ENCODE measurements around the gene GLRX. TPM values are rescaled to one million over a fixed set of nuclear protein-coding genes. Genes with fewer than 3 reads are reported as not detected.
A peak's percentile ranks its signal among the peaks of the same experiment; 100 is the strongest.

The GLRX gene
- total RNA-seq, 2 experiments from 2014 or later = 28.4 to 32.6 TPM

GRCh38 chr5:95826949-95827891 is 4.7 kb upstream of the GLRX start:
- ATAC-seq (no peak), DNase-seq (no peak)
- peaks cover 30% of the 10 kb centered on the region for H3K4me1 Mint-ChIP-seq (ENCODE audit: low read depth)
- ChIA-PET POLR2A (no interaction called here), CTCF (interaction anchor here (1.3 to 2.2 kb wide), 2 partner anchors 15 to 46 kb away, joined by 3 to 12 read pairs; no protein-coding TSS in a partner anchor)
- intact Hi-C loops (cut with micrococcal nuclease) = no loop called here
- H3K27me3 Mint-ChIP-seq = no peaks in the 10 kb centered on the region
- H3K4me3 Mint-ChIP-seq = no peak overlapping the region
- no peaks in the 10 kb centered on the region for H3K36me3 Mint-ChIP-seq (ENCODE audit: low read depth)
- TF ChIP-seq CTCF (IDR thresholded peaks at IDR 0.05) = no peak
- H3K27ac Mint-ChIP-seq = no peak overlapping the region
- no peaks in the 10 kb centered on the region for H3K9me3 Mint-ChIP-seq

GRCh38 chr5:95825495-95825894 is 3.0 kb upstream of the GLRX start:
- ChIA-PET CTCF (interaction anchor here (0.8 to 8.3 kb wide), 4 partner anchors 9 to 44 kb away, joined by 3 to 94 read pairs (median 10); no protein-coding TSS in a partner anchor), POLR2A (interaction anchor here (1.1 to 2.2 kb wide), 2 partner anchors 9 to 14 kb away, joined by 3 to 11 read pairs; no protein-coding TSS in a partner anchor)
- no peaks in the 10 kb centered on the region for H3K9me3 Mint-ChIP-seq
- no peak for DNase-seq
- H3K4me1 Mint-ChIP-seq (ENCODE audit: low read depth) = peaks cover 33% of the 10 kb centered on the region
- no peak for ATAC-seq
- intact Hi-C loops (cut with micrococcal nuclease) = no loop called here
- TF ChIP-seq CTCF (IDR thresholded peaks at IDR 0.05) = no peak
- peak overlapping the region; percentile 38 for H3K27ac Mint-ChIP-seq
- H3K36me3 Mint-ChIP-seq (ENCODE audit: low read depth) = no peaks in the 10 kb centered on the region
- no peaks in the 10 kb centered on the region for H3K27me3 Mint-ChIP-seq
- no peak overlapping the region for H3K4me3 Mint-ChIP-seq

GRCh38 chr5:95824747-95825146 is 2.2 kb upstream of the GLRX start:
- peaks cover 33% of the 10 kb centered on the region for H3K4me1 Mint-ChIP-seq (ENCODE audit: low read depth)
- H3K9me3 Mint-ChIP-seq = no peaks in the 10 kb centered on the region
- no peak for DNase-seq
- POLR2A ChIA-PET = interaction anchor here (0.8 to 8.8 kb wide), 5 partner anchors 8 to 21 kb away, joined by 3 to 102 read pairs (median 5); no protein-coding TSS in a partner anchor
- CTCF ChIA-PET = interaction anchor here (0.8 to 8.3 kb wide), 7 partner anchors 9 to 43 kb away, joined by 3 to 94 read pairs (median 15); no protein-coding TSS in a partner anchor
- ATAC-seq = no peak
- H3K36me3 Mint-ChIP-seq (ENCODE audit: low read depth) = no peaks in the 10 kb centered on the region
- H3K27ac Mint-ChIP-seq = peak overlapping the region; percentile 93
- H3K4me3 Mint-ChIP-seq = no peak overlapping the region
- intact Hi-C loops (cut with micrococcal nuclease) = loop anchor here (5.0 kb wide), 1 partner anchor 177 kb away; the partner anchor contains the start of gene RFESD
- H3K27me3 Mint-ChIP-seq = no peaks in the 10 kb centered on the region
- TF ChIP-seq CTCF (IDR thresholded peaks at IDR 0.05) = no peak

- CTCF ChIA-PET = interaction anchor here (1.2 to 8.3 kb wide), 9 partner anchors 8 to 177 kb away, joined by 3 to 94 read pairs (median 14); partner anchors contain the start of gene RFESD
- intact Hi-C loops (cut with micrococcal nuclease) = loop anchor here (5.0 kb wide), 1 partner anchor 177 kb away; the partner anchor contains the start of gene RFESD
- peaks cover 37% of the 10 kb centered on the region for H3K4me1 Mint-ChIP-seq (ENCODE audit: low read depth)
- no peaks in the 10 kb centered on the region for H3K36me3 Mint-ChIP-seq (ENCODE audit: low read depth)
- H3K27me3 Mint-ChIP-seq = no peaks in the 10 kb centered on the region
- H3K27ac Mint-ChIP-seq = peak overlapping the region; percentile 93
- H3K9me3 Mint-ChIP-seq = no peaks in the 10 kb centered on the region
- TF ChIP-seq CTCF (IDR thresholded peaks at IDR 0.05) = no peak
- POLR2A ChIA-PET = interaction anchor here (0.8 to 8.8 kb wide), 9 partner anchors 8 to 42 kb away, joined by 3 to 102 read pairs (median 4); no protein-coding TSS in a partner anchor
- H3K4me3 Mint-ChIP-seq = peak overlapping the region; percentile 87
- ATAC-seq = peak; percentile 75
- peak; percentile 83 for DNase-seq
Measured at GRCh38 chr5:95823738-95824609, 1.4 kb upstream of the GLRX start.
